HG03342 (cell line): ENCODE results near the gene DGAT2.
A peak's percentile ranks its signal among the peaks of the same experiment; 100 is the strongest.
"Not testable (repeated sequence)": the region's sequence is repeated elsewhere in the genome, so short reads cannot be mapped to it uniquely, and the experiment has no call there.

ENCODE experiments used
- ATAC-seq: cut with Tn5 transposase; IDR thresholded peaks from one replicate; pipeline ENCODE4 v1.9.1; 2021; ENCODE audit warnings: mild to moderate bottlenecking, moderate library complexity; ENCODE audit not compliant: unreplicated experiment

The DGAT2 gene

DNA sequence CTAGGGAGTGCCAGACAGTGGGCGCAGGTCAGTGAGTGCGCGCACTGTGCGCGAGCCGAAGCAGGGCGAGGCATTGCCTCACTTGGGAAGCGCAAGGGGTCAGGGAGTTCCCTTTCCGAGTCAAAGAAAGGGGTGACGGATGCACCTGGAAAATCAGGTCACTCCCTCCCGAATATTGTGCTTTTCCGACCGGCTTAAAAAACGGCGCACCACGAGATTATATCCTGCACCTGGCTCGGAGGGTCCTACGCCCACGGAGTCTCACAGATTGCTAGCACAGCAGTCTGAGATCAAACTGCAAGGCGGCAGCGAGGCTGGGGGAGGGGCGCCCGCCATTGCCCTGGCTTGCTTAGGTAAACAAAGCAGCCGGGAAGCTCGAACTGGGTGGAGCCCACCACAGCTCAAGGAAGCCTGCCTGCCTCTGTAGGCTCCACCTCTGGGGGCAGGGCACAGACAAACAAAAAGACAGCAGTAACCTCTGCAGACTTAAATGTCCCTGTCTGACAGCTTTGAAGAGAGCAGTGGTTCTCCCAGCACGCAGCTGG lies 19.8 kb upstream of the DGAT2 start:
- not testable (repeated sequence) for ATAC-seq

DNA sequence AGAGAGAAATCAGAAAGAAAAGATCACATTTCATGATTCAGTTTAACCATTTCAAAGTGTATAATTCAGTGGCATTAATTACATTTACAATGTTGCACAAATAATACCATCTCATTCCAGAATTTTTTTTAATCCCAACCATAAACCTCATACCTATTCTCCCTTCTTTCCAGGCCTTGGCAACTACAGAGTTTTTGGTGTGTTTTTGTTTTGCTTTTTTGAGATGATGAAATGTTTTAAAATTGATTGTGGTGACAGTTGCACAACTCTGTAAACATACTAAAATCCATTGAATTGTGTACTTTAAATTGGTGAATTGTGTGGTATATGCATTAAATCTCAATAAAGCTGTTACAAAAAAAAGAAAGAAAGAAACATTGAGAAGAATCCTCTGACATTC lies 13.6 kb upstream of the DGAT2 start:
- not testable (repeated sequence) for ATAC-seq

DNA sequence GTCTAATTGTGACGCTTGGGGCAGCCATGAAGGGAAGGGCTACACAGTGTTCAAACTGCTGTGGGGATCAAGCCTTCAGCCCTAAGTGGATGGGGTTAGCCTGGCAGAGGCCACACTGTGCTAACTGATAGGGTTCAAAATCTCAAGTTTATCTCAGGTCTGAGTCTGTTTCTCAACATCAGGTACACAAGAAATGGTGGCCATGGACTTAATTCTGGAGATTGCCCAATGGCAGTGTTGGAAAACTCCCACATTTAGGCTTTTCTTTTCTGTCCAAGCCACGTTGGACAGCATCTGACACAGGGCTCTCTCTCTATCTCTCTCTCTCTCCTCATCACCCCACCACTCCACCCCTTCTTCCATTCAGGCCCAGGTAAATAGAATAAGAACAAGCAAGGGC lies 10.9 kb upstream of the DGAT2 start:
- ATAC-seq = no peak

DNA sequence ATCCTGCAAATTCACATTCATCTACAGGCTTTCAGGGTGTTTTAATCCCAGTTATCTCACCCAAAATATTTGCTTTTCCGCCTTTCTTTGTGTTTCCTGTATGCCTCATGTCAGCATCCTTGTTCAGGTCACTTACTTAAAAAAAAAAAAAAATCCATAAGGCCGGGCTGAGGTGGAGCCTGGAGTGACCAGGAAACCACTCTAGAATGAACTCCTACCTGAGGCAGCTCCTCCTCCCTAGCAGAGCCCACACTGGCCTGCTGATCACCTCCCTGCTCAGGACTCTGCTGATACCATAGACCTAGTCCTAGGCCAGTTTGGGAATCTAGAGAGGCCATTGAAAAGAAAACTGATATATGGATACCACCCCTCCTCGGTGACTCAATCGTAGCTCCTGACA lies 8.7 kb upstream of the DGAT2 start:
- ATAC-seq = no peak

DNA sequence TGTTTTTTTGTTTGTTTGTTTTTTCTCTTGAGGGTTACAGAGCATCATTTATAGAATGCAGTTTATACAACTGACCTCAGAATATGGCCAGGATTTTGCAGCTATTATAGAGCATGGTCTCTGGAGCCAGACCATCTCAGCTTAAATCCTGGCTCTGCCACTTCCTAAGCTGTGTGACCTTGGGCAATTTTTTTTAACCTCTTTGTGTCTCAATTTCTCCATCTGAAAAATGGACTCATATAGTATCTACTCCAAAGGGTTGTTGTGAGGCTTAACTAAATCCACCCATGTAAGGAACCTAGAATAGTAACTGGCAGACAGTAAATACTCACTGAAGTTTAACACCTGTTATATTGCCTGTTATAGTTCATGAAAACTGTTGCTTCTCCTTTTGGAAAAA lies 8.3 kb upstream of the DGAT2 start:
- ATAC-seq = no peak

DNA sequence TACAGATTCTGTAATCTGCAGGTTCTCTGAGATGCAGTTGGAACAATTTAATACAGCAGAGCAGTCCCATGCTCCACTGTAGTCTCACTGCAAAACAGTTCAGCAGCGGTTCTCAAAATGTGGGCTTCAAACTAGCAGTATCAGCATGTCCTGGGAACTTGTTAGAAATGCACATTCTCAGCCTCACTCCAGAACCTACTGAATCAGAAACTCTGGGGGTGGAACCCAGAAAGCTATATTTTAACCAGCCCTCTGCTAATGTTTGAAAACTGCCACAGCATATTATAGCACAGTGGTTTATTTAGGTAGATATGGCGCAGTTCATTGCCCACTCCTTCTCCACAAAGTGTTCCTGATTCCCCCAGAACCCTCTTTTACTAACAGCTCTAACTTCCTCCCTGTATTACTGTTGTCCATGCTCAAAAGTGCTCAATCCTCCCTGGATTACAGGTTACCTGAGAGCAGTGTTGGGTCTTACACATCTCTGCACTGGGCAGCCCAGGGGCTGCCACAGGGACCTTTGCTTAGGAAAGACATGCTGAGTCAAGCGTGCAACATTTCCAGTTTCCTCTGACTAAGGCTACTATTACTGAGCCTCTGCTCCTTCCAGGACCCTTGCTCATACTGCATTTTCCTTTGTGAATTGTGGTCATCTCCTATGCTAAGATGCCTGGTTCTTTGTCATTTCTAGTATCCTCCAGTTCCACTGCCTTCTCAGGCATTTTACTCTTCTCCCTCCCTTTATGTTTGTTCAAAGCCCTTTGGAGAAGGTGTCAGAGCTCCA lies 7.7 kb upstream of the DGAT2 start:
- no peak for ATAC-seq

DNA sequence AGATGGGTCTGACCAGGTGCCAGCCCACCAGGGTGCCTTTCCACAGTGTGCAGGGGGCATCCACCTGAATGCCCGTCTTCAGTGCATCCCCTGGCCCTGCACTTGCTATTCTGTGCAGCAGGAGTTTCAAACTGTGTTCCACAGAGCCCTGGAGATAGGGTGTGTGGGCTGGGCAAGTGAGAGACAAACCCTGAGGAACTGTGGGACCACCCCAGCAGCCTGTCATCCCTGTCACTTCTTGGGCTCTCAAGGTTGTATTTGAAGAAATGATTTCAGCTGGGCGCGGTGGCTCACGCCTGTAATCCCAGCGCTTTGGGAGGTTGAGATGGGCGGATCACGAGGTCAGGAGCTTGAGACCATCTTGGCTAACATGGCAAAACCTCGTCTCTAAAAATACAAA lies 6.4 kb upstream of the DGAT2 start:
- no peak for ATAC-seq

DNA sequence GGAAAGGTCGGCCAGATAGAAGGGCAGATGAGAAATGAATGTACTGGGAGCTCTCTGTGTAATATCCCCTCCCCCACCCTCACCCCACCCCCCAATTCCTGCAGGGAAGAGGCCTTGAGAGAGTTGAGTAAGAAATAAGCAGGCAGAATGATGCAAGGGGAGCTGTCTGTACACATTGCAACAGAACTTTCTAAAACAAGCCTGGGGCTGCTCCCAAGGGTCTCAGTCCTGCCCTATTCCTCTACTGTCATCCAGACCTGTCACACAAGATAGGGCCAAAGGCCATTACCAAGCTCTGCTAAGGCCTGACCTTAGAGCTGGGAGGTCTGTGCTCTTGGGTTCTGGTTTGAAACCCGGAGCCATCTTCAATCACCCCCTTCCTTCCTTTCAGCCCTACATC lies 5.7 kb upstream of the DGAT2 start:
- ATAC-seq = no peak

DNA sequence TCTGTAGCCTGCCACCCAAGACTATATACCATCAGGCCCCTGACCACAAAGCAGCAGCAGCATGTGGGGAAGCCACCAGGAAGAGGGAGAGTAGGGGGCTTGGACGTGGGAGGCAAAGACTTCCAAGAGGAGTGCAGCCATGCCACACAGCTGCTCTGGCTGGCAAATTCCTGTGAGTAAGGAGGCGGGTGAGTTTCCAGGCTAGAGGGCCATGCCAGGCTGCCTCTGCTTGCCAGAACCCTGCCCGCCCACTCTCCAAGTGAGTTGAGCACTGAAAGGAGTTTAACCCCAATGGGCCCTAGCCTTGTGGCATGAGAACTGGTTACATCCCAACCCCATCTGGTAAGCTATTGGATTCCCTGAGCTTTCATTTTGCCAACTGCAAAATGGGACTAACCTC lies 4.7 kb upstream of the DGAT2 start:
- no peak for ATAC-seq

DNA sequence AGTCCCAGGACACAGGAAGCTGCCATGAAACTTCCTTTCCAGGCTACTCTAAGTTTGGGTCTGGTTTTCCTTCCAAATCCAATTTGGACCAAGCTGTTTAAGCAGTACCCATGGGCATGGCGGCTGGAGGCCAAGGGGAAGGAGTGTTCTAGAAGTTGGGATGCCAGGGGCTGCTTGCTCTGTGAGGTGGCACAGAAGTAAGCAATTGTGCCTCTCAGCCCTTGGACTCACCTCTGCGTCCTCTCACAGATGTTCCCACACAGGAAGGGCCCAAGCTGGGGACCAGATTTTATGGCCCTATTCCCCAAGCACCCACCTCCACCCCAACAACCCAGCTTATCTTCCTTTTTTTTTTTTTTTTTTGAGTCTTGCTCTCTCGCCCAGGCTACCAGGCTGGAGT lies 3.5 kb upstream of the DGAT2 start:
- no peak for ATAC-seq

DNA sequence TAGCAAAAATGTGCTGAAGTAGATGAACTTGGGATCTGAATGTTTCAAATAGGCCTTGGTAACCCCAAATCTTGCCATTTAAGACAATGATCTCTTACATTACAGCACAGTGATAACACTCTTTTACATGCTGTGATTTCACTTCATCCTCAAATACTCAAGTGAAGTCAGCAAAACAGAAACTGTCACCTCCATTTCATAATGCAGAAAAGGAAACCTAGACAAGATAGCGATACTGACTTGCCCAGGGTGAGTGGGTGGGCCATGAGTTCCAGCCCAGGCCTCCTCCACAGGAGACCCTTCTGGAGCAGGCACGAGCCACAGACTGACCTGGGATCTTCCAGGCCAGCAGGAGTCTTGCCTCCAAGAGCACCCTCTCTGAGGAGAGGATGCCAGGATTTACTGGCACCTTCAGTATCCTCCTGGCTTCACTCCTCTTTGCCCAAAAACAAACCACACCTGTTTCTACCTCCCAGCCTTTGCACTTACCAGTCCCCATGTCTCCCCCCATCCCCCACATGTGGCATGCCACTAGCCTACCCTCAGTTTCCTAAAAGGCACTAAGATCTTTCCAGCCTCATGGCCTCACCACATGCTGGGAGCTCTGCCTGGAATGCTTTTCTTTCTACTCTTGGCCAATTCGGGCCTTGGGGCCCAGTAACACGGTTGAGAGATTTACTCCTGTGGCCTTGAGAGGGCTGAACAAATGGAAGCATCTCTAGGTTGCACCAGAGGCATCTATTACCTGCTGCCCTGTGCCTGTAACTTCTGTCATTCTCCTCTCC lies 1.9 kb upstream of the DGAT2 start:
- ATAC-seq = no peak

DNA sequence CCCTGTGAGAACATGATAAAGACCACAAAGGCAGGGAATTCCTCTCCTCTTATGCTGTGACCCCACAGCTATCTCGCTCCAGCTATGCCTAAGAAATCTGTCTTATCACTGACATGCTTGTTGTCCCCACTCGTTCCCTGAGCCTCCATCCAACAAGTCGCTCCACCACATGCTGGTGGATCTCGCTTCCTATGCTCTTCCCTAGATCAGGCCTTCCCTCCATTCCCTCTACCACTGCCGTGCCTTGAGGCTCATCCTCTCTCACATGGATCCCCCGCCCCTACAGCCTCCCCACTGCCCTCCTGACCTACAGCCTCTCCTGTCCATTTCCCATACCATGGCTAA lies 1.4 kb upstream of the DGAT2 start:
- ATAC-seq = no peak

DNA sequence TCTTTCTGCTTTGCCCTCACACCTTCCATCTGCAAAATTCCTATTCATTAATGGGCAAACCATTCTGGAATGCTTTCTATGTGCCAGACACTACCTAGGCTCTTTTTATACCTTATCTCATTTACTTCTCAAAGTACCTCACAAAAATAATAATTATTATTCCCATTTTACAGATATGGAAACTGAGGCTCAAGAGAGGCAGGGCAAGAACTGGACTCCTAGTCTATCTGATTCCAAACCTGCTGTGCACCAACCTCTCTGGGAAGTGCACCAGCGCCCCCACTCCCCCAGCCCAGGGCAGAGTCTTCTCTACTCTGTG lies 826 bp upstream of the DGAT2 start:
- ATAC-seq = no peak

DNA sequence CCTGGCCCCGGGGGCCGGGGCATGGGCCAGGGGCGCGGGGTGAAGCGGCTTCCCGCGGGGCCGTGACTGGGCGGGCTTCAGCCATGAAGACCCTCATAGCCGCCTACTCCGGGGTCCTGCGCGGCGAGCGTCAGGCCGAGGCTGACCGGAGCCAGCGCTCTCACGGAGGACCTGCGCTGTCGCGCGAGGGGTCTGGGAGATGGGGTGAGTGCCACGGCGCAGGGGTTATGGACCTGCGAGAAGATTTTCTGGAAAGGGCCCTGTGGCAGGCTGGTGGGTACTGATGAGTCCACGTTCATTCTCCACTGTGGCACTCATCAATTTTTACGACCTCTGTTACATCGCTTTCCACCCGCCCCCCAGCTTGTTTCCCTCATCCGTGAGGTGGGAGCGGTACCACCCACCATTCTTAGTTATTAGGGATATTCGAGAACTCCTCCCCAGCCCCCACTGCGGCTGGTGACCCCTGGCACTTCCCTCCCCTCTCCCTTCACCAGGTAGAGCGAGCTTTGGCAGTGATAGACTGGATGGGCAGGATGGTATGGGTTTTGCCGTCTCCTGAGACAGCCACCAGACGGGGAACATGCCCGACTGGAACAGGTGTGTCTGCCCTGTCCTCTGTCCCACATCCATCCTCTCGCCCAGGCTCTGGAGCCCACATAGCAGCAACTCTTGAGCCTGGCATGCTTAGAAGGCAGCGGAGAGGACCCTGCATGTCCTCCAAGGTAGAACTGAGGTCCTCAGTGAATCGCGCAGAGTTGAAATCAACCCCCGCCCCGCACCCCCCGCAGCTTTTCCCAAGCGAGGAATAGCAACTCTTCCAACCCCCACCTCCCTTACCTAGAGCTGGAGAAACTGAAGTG lies 562 bp downstream of the DGAT2 start:
- ATAC-seq = no peak

DNA sequence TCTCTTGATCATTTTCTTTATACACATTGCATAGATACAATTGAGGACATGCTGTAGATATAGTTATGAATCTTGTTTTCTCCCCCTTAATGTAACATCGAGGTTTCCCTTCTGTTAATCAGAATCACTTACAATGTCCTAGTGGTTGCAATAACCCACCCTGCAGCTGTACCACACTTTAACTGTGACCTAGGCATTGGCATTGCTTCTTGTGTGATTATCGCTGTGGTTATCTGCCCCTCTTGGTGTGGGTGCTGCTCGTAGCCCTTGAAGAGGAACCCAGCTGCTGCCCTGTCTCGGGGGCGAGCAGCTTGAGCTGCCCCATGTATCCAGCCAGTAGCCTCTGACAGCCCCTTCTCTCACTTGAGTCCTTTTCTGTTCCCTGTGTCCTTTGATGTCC lies 1.5 kb downstream of the DGAT2 start:
- no peak for ATAC-seq

DNA sequence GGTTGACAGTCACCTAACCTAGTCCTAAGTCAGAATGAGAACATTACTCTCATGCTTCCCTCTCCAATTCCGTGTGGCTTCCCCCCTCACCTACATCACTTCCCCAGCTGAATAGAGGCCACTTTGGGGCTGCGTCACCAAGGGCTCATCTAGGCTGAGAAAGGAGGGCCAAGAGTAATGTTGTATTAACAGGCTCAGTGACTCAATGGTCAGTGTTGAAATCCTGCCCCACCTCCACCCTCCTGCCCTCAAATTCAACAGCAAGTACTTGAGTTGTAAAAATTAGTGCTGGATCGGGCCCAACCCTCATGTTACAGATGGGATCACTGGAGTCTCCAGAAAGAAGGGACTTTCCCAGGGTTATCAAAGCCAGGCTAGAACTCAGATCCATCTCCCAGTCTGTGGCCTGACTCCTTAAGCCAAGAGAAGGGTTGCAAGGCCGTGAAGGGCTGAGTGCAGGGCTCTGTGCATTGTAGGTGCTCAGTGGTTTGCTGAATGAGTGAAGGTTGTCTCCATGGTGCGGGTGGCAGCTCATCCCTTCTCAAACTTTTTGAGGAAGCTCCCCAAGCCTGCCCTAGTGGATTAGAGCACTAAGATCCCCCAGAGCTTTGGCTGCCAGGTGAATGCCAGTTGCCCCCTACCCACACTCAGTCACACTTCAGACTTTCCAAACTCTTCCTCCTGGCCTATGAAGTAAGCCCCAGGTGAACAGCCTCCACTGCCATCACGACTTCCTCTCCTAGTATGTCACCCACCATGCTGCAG lies 3.2 kb downstream of the DGAT2 start:
- no peak for ATAC-seq

DNA sequence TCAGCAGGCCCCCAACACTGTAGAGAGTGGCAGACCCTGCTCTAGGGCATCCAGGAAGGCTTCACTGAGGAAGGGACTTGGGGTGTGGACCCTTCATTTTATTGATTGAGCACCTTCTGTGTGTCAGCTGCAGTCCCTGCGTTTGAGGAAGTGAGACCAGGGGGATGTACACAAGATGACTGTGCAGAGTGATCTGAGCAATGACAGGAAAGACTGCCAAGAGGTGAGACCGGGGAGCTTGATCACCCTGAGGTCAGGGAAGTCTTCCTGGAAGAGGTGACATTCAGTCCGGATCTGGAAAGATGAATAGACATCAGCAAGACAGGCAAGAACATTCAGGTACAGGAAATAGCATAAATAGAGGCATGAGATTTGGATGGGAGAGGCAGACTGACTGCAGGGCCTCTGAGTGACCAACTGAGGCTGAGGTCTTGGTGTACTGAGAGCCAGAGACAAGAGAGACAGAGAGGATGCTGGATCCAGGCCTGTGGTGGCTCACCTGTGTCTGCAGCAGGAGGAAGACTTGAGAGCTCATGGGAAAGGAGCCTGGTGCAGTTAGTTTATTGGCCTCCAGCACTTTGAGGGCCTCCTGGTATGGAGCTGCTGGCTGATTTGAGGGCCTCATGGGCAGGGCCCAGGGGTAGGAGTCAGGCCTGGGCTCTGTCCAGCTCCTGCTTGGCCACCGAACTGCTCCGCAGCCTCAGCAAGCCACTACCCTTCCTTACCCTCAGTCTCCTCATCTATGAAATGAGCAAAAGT lies 5.2 kb downstream of the DGAT2 start:
- ATAC-seq = peak; percentile 87

DNA sequence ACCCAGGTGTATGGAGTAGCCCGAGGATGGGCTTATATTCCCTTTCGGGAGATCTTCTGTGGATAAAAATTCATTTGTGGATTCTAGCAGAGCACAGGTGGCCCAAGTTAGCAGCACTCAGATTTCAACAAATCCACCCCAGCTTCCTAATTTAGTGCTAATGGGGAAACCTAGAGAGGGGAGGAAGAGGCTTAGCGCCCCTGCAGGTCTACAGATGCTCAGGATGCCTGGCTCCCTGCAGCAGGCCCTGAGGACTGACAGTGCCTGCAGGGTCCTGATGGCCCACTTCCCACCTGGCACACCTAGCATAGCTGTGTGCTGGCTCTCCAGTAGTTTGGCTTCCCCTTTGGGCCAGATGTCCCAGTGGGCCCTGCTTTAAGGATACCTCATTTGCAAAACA lies 6.5 kb downstream of the DGAT2 start:
- no peak for ATAC-seq

DNA sequence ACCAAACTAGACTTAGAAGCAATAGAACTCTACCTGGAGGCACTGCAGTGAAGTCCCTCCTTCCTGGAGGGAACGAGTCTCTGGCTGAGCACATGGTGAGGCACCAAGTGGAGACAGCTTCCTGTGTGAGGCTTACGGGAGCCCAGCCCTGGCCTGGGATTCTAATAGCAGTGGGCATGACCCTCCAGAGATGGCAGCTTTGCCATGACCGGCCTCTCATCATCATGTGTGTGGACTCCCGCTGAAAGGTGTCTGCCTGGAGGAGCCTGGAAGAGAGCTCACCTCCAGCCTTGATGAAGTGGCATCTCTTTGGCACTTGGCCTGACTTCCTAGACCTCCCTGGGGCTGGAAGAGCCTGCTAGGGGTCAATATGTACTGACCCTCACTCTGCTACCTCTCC lies 8.0 kb downstream of the DGAT2 start:
- no peak for ATAC-seq

DNA sequence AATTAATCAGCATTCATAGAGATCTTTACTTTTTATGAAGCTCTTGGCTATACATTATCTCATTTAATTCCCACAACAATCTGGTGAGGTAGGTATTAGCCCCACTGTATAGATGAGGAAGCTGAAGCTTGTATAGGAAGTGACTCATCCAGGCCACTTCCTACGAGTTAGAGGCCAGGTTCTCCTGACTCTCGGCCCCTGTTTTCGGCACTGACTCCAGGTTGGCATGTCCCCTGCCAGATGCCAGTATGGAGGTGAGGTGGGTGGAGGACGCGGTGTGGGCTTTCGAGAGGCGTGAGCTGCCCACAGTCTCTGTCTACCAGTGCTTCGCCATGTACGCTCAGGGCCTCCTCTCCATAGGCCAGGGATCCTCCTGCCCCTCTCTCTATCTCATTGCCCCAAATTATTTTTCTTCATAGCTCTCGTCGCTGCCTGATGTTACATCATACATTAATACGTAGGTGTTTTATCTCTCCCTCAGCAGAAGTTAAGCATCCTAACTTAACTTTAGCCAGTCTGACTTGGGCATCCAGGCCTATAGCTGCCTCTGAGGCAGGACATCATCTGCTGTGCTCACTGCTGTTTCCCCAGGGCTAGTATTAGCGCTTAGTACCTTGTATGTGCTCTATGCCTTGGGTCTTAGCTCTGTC lies 9.0 kb downstream of the DGAT2 start:
- ATAC-seq = no peak
